GM21360 (cell line): Measurements from ENCODE around the gene PCDHB8.
"Not testable (repeated sequence)": the region's sequence is repeated elsewhere in the genome, so short reads cannot be mapped to it uniquely, and the experiment has no call there.

Experiments used
- ATAC-seq: cut with Tn5 transposase; IDR thresholded peaks from one replicate; pipeline ENCODE4 v1.9.1; 2021; ENCODE audit warnings: mild to moderate bottlenecking, moderate library complexity; ENCODE audit not compliant: unreplicated experiment

The PCDHB8 gene

DNA sequence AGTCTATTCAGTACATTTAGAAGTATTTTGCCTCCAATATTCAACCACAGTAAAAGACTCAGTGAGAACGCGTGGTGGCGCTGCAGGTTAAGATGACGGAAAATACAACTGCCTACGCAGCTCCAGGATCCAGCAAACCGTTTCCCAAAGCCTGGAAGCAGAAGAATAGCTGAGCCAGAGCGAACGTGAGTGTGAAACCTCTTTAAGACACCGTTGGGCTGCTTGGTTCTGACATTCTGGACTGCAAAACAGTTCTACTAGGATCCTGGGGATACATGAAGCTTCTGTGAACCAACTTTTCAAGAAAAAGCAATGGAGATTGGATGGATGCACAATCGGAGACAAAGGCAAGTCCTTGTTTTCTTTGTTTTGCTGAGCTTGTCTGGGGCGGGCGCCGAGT is 4.7 kb downstream of the PCDHB8 start, which contains the start of gene PCDHB16:
PCDHB16 (plus strand) TSS at position 140 of the 400 bp plus-strand sequence; CDS start at position 313, 173 bp downstream.
- ATAC-seq = no peak

DNA sequence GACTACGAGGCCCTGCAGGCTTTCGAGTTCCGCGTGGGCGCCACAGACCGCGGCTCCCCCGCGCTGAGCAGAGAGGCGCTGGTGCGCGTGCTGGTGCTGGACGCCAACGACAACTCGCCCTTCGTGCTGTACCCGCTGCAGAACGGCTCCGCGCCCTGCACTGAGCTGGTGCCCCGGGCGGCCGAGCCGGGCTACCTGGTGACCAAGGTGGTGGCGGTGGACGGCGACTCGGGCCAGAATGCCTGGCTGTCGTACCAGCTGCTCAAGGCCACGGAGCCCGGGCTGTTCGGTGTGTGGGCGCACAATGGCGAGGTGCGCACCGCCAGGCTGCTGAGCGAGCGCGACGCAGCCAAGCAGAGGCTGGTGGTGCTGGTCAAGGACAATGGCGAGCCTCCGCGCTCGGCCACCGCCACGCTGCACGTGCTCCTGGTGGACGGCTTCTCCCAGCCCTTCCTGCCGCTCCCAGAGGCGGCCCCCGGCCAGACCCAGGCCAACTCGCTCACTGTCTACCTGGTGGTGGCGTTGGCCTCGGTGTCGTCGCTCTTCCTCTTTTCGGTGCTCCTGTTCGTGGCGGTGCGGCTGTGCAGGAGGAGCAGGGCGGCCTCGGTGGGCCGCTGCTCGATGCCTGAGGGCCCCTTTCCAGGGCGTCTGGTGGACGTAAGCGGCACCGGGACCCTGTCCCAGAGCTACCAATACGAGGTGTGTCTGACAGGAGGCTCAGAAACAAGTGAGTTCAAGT is 6.7 kb downstream of the PCDHB8 start:
- ATAC-seq = not testable (repeated sequence)

DNA sequence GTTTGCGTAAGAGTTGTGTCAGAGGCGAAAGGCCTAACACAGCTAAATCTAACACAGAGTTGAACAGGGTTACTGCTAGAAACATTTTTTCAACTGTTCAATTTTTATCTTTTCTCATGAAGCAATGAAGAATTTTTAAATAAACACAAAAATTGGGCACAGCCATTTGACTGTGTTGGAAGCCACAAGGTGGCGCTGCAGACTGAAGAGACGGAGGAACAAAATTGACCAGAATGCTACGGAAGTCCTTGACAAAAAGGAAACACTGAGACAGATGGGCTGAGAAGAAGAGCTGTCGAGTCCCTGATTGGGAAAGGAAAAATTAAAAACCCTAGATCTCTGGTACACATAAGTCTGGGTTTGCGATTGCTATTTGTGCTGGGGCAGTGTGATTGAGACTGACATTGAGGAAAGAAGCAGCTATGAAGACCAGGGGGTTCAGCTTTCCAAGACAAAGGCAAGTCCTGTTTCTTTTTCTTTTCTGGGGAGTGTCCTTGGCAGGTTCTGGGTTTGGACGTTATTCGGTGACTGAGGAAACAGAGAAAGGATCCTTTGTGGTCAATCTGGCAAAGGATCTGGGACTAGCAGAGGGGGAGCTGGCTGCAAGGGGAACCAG is 9.4 kb downstream of the PCDHB8 start, which contains the start of gene PCDHB9:
PCDHB9 (plus strand) TSS at position 265 of the 616 bp plus-strand sequence; CDS start at position 423, 158 bp downstream.
- no peak for ATAC-seq

DNA sequence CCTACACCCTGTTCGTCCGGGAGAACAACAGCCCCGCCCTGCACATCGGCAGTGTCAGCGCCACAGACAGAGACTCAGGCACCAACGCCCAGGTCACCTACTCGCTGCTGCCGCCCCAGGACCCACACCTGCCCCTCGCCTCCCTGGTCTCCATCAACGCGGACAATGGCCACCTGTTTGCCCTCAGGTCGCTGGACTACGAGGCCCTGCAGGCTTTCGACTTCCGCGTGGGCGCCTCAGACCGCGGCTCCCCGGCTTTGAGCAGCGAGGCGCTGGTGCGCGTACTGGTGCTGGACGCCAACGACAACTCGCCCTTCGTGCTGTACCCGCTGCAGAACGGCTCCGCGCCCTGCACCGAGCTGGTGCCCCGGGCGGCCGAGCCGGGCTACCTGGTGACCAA is 11.1 kb downstream of the PCDHB8 start:
- not testable (repeated sequence) for ATAC-seq

DNA sequence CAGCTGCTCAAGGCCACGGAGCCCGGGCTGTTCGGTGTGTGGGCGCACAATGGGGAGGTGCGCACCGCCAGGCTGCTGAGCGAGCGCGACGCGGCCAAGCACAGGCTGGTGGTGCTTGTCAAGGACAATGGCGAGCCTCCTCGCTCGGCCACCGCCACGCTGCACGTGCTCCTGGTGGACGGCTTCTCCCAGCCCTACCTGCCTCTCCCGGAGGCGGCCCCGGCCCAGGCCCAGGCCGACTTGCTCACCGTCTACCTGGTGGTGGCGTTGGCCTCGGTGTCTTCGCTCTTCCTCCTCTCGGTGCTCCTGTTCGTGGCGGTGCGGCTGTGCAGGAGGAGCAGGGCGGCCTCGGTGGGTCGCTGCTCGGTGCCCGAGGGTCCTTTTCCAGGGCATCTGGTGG is 11.5 kb downstream of the PCDHB8 start:
- ATAC-seq = not testable (repeated sequence)

DNA sequence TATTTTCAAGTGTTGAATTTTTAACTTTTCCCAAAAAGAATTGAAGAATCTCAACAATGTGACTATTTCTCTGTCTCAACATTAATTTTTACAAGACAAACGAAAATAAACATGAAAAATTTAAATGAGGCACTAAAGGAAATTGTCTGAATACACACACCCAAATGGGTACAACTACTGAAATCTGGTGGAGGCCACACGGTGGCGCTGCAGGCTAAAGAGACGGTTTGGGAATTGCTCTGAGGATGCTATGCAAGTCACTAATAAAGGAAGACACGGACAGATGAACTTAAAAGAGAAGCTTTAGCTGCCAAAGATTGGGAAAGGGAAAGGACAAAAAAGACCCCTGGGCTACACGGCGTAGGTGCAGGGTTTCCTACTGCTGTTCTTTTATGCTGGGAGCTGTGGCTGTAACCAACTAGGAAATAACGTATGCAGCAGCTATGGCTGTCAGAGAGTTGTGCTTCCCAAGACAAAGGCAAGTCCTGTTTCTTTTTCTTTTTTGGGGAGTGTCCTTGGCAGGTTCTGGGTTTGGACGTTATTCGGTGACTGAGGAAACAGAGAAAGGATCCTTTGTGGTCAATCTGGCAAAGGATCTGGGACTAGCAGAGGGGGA is 14.6 kb downstream of the PCDHB8 start, which contains the start of gene PCDHB10:
PCDHB10 (plus strand) TSS at position 244 of the 616 bp plus-strand sequence; CDS start at position 444, 200 bp downstream.
- no peak for ATAC-seq

DNA sequence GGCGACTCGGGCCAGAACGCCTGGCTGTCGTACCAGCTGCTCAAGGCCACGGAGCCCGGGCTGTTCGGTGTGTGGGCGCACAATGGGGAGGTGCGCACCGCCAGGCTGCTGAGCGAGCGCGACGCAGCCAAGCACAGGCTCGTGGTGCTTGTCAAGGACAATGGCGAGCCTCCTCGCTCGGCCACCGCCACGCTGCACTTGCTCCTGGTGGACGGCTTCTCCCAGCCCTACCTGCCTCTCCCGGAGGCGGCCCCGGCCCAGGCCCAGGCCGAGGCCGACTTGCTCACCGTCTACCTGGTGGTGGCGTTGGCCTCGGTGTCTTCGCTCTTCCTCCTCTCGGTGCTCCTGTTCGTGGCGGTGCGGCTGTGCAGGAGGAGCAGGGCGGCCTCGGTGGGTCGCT is 16.7 kb downstream of the PCDHB8 start:
- not testable (repeated sequence) for ATAC-seq

DNA sequence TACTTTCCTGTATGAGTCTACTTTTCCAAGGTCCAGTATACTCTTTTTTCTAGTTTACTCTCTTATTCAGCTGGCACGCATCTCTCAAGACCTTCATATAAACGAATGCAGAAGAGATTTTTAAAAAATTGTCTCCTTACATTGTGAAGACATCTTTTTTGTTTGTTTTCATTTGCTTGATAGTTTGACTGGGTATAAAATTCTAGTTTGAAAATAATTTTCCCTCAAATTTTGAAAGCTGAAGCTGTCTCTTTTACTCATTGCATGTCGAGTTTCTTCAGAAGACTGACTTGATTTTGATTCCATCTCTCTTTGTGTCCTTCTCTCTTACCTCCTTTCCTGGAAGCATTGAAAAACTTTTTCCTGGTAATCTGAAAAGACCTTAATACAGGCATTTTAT is 18.8 kb downstream of the PCDHB8 start:
- no peak for ATAC-seq

DNA sequence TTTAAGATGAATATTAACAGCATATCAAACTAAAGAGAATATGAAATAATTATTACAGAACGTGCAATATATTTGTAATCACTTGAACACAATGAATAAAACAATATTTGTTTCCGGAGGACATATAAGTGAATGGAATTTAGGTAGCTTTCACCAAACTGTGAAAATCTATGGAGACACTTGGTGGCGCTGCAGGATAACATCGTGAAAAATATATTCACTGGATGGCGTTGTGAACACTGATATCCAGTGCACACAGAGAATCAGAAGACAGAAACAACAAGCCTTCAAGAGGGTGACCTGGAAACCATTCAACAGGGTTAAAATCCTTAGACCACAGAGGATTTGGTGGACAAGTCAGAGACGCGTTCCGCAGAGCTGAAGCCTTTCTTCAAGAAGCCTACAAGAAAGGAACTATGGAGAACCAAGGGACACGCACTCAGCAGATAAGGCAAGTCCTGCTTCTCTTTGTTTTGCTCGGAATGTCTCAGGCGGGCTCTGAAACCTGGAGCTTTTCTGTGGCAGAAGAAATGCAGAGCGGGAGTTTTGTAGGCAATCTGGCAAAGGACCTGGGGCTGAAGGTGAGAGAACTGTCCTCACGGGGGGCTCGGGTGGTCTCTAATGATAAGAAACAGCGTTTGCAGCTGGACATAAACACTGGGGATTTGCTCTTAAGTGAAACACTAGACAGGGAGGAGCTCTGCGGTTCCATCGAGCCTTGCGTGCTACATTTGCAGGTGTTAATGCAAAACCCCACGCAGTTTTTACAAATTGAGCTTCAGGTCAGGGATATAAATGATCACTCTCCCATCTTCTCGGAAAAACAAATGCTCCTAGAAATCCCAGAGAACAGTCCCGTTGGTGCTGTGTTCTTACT is 22.0 kb downstream of the PCDHB8 start, which contains the start of gene PCDHB11:
PCDHB11 (plus strand) TSS at position 269 of the 877 bp plus-strand sequence; CDS start at position 417, 148 bp downstream.
- no peak for ATAC-seq

DNA sequence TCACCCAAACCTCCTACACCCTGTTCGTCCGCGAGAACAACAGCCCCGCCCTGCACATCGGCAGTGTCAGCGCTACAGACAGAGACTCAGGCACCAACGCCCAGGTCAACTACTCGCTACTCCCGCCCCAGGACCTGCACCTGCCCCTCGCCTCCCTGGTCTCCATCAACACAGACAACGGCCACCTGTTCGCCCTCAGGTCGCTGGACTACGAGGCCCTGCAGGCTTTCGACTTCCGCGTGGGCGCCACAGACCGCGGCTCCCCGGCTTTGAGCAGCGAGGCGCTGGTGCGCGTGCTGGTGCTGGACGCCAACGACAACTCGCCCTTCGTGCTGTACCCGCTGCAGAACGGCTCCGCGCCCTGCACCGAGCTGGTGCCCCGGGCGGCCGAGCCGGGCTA is 23.5 kb downstream of the PCDHB8 start:
- not testable (repeated sequence) for ATAC-seq

DNA sequence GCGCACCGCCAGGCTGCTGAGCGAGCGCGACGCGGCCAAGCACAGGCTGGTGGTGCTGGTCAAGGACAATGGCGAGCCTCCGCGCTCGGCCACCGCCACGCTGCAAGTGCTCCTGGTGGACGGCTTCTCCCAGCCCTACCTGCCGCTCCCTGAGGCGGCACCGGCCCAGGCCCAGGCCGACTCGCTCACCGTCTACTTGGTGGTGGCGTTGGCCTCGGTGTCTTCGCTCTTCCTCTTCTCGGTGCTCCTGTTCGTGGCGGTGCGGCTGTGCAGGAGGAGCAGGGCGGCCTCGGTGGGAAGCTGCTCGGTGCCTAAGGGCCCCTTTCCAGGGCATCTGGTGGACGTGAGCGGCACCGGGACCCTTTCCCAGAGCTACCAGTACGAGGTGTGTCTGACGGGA is 24.1 kb downstream of the PCDHB8 start:
- not testable (repeated sequence) for ATAC-seq

DNA sequence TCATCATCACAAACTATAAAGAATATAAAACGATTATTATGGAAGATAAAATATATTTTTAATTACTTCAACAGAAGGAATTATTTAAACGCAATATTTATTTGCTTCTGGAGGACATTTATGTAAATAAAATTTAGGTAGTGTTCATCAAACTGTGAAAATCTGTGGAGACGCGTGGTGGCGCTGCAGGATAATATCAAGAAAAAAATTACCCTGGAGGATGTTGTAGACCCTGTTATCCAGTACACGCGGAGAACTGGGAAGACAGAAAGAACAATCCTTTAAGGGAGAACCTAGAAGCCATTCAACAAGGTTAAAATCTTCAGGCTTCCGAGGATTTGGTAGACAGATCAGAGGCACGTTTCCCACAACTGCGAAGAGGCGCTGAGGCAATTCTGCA is 30.9 kb downstream of the PCDHB8 start, which contains the start of gene PCDHB12:
PCDHB12 (plus strand) TSS at position 242 of the 400 bp plus-strand sequence. CDS start 189 bp downstream, outside the sequence.
- no peak for ATAC-seq

DNA sequence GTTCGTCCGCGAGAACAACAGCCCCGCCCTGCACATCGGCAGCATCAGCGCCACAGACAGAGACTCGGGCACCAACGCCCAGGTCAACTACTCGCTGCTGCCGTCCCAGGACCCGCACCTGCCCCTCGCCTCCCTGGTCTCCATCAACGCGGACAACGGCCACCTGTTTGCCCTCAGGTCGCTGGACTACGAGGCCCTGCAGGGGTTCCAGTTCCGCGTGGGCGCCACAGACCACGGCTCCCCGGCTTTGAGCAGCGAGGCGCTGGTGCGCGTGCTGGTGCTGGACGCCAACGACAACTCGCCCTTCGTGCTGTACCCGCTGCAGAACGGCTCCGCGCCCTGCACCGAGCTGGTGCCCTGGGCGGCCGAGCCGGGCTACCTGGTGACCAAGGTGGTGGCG is 32.7 kb downstream of the PCDHB8 start:
- ATAC-seq = not testable (repeated sequence)

DNA sequence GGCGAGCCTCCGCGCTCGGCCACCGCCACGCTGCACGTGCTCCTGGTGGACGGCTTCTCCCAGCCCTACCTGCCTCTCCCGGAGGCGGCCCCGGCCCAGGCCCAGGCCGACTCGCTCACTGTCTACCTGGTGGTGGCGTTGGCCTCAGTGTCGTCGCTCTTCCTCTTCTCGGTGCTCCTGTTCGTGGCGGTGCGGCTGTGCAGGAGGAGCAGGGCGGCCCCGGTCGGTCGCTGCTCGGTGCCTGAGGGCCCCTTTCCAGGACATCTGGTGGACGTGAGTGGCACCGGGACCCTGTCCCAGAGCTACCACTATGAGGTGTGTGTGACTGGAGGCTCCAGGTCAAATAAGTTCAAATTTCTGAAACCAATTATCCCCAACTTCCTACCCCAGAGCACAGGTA is 33.3 kb downstream of the PCDHB8 start:
- ATAC-seq = not testable (repeated sequence)

DNA sequence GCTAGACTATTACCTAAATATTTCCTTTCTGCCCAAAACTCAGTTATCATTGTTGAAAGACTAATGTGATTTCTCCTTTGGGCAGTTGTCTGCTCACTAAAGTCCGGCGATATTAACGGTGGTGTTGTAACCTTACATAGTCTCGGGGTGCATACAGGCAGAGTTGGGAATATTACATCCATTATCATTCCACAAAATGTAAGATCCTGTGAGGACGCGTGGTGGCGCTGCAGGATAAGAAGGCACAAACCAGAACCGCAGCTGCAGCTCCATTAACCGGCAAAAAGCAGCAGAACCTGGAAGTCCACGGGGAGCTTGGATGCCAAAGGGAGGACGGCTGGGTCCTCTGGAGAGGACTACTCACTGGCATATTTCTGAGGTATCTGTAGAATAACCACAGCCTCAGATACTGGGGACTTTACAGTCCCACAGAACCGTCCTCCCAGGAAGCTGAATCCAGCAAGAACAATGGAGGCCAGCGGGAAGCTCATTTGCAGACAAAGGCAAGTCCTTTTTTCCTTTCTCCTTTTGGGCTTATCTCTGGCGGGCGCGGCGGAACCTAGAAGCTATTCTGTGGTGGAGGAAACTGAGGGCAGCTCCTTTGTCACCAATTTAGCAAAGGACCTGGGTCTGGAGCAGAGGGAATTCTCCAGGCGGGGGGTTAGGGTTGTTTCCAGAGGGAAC is 36.2 kb downstream of the PCDHB8 start, which contains the start of gene PCDHB13:
PCDHB13 (plus strand) TSS at position 264 of the 684 bp plus-strand sequence; CDS start at position 469, 205 bp downstream.
- ATAC-seq = not testable (repeated sequence)

DNA sequence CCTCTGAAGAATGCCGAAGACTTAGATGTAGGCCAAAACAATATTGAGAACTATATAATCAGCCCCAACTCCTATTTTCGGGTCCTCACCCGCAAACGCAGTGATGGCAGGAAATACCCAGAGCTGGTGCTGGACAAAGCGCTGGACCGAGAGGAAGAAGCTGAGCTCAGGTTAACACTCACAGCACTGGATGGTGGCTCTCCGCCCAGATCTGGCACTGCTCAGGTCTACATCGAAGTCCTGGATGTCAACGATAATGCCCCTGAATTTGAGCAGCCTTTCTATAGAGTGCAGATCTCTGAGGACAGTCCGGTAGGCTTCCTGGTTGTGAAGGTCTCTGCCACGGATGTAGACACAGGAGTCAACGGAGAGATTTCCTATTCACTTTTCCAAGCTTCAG is 37.0 kb downstream of the PCDHB8 start:
- ATAC-seq = not testable (repeated sequence)

DNA sequence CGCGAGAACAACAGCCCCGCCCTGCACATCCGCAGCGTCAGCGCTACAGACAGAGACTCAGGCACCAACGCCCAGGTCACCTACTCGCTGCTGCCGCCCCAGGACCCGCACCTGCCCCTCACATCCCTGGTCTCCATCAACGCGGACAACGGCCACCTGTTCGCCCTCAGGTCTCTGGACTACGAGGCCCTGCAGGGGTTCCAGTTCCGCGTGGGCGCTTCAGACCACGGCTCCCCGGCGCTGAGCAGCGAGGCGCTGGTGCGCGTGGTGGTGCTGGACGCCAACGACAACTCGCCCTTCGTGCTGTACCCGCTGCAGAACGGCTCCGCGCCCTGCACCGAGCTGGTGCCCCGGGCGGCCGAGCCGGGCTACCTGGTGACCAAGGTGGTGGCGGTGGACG is 37.9 kb downstream of the PCDHB8 start:
- ATAC-seq = not testable (repeated sequence)

DNA sequence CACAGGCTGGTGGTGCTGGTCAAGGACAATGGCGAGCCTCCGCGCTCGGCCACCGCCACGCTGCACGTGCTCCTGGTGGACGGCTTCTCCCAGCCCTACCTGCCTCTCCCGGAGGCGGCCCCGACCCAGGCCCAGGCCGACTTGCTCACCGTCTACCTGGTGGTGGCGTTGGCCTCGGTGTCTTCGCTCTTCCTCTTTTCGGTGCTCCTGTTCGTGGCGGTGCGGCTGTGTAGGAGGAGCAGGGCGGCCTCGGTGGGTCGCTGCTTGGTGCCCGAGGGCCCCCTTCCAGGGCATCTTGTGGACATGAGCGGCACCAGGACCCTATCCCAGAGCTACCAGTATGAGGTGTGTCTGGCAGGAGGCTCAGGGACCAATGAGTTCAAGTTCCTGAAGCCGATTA is 38.4 kb downstream of the PCDHB8 start:
- not testable (repeated sequence) for ATAC-seq

DNA sequence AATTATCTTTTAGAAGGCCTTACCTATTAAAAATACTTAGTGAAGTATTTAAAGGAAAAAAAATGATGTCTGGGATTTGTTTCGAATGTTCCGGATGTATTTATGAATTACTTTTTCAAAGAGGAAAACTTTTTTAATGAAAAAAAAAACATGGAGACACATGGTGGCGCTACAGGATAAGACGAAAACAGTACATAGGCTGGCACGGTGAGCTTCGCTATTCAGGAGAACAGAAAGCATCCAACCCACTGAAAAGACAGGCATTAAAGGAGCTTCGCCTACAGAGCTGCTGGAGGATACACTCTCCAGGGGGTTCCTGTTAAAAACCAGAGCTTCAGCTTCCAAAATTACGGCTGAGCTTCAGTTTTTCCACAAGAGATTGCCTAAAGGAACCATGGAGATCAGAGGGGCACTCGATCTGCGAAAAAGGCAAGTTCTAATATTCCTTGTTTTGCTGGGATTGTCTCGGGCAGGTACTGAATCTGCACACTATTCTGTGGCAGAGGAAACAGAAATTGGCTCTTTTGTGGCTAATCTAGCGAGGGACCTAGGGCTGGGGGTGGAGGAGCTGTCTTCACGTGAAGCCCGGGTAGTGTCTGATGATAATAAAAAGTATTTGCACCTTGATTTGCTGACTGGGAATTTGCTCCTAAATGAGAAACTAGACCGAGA is 45.7 kb downstream of the PCDHB8 start, which contains the start of gene PCDHB14:
PCDHB14 (plus strand) TSS at position 232 of the 672 bp plus-strand sequence; CDS start at position 395, 163 bp downstream.
- no peak for ATAC-seq
